GM12891 (cell line): Measurements from ENCODE around the gene SCN8A.

Experiments used
- PAX5 ChIP-seq: IDR thresholded peaks from 2 replicates; pipeline ENCODE4 v1.6.1; 2011; ENCODE audit warnings: low read length, moderate library complexity, mild to moderate bottlenecking; ENCODE audit not compliant: insufficient read depth, severe bottlenecking
- POLR2A ChIP-seq: IDR thresholded peaks from 2 replicates; pipeline ENCODE4 v1.6.1; 2011; ENCODE audit warnings: low read depth, low read length, control low read depth
- POLR2AphosphoS5 ChIP-seq: IDR thresholded peaks from 2 replicates; pipeline ENCODE4 v1.6.1; 2011; ENCODE audit warnings: low read depth, low read length, control low read depth

GRCh38 chr12:51749206-51749985 lies 158.4 kb downstream of the SCN8A start:
- TF ChIP-seq POLR2A: no peak
- no peak for TF ChIP-seq POLR2AphosphoS5
- no peak for TF ChIP-seq PAX5
